HEK293 (cell line): ENCODE measurements around the gene PTCHD1.

Experiments used
- BCL11B ChIP-seq: fragments of 450-650 bp; formaldehyde crosslinking; IDR thresholded peaks from 2 replicates; pipeline ENCODE4 v1.5.1; 2016; ENCODE audit warnings: low read depth, missing biosample characterization, missing genetic modification characterization
- KLF7 ChIP-seq: fragments of 450-650 bp; formaldehyde crosslinking; IDR thresholded peaks from 2 replicates; pipeline ENCODE4 v1.5.1; 2016; ENCODE audit warnings: missing biosample characterization, missing genetic modification characterization, borderline replicate concordance
- MYNN ChIP-seq: fragments of 450-650 bp; formaldehyde crosslinking; IDR thresholded peaks from 2 replicates; pipeline ENCODE4 v1.5.1; 2016; ENCODE audit warnings: missing biosample characterization, missing genetic modification characterization, borderline replicate concordance
- REPIN1 ChIP-seq: fragments of 450-650 bp; formaldehyde crosslinking; IDR thresholded peaks from 2 replicates; pipeline ENCODE4 v1.5.1; 2017; ENCODE audit warnings: missing biosample characterization, missing genetic modification characterization, low read depth
- TCF7L2 ChIP-seq: IDR thresholded peaks from 2 replicates; pipeline ENCODE4 v1.6.1; 2011; ENCODE audit warnings: low read depth, mild to moderate bottlenecking, inconsistent platforms, low read length, moderate library complexity, borderline replicate concordance
- ZNF10 ChIP-seq: fragments of 450-650 bp; formaldehyde crosslinking; IDR thresholded peaks from 2 replicates; pipeline ENCODE4 v1.5.1; 2017; ENCODE audit warnings: missing biosample characterization, missing genetic modification characterization
- ZNF174 ChIP-seq: fragments of 450-650 bp; formaldehyde crosslinking; IDR thresholded peaks from 2 replicates; pipeline ENCODE4 v1.5.0; 2017; ENCODE audit warnings: missing biosample characterization, mild to moderate bottlenecking, missing genetic modification characterization
- ZNF350 ChIP-seq: fragments of 450-650 bp; formaldehyde crosslinking; IDR thresholded peaks from 2 replicates; pipeline ENCODE4 v1.5.0; 2017; ENCODE audit warnings: missing biosample characterization, mild to moderate bottlenecking, missing genetic modification characterization
- ZNF366 ChIP-seq: fragments of 450-650 bp; formaldehyde crosslinking; conservative IDR thresholded peaks from 2 replicates; pipeline ENCODE4 v1.5.1; 2016; ENCODE audit warnings: missing biosample characterization, missing genetic modification characterization
- ZNF391 ChIP-seq: fragments of 450-650 bp; formaldehyde crosslinking; IDR thresholded peaks from 2 replicates; pipeline ENCODE4 v1.5.1; 2016; ENCODE audit warnings: low read depth, missing biosample characterization, missing genetic modification characterization, borderline replicate concordance
- ZNF404 ChIP-seq: fragments of 450-650 bp; formaldehyde crosslinking; IDR thresholded peaks from 2 replicates; pipeline ENCODE4 v1.5.1; 2017; ENCODE audit warnings: missing biosample characterization, missing genetic modification characterization
- ZNF473 ChIP-seq: fragments of 450-650 bp; formaldehyde crosslinking; IDR thresholded peaks from 2 replicates; pipeline ENCODE4 v1.5.1; 2017; ENCODE audit warnings: missing biosample characterization, missing genetic modification characterization
- ZNF544 ChIP-seq: fragments of 450-650 bp; formaldehyde crosslinking; IDR thresholded peaks from 2 replicates; pipeline ENCODE4 v1.5.0; 2017; ENCODE audit warnings: missing biosample characterization, missing genetic modification characterization
- ZNF571 ChIP-seq: fragments of 450-650 bp; formaldehyde crosslinking; IDR thresholded peaks from 2 replicates; pipeline ENCODE4 v1.5.0; 2017; ENCODE audit warnings: missing biosample characterization, missing genetic modification characterization
- ZNF677 ChIP-seq: fragments of 450-650 bp; IDR thresholded peaks from 2 replicates; pipeline ENCODE4 v1.5.0; 2018; ENCODE audit warnings: missing biosample characterization, mild to moderate bottlenecking, missing genetic modification characterization, moderate library complexity
- ZNF792 ChIP-seq: fragments of 450-650 bp; formaldehyde crosslinking; IDR thresholded peaks from 2 replicates; pipeline ENCODE4 v1.5.1; 2016; ENCODE audit warnings: missing biosample characterization, missing genetic modification characterization
- ZNF830 ChIP-seq: fragments of 450-650 bp; IDR thresholded peaks from 2 replicates; pipeline ENCODE4 v1.5.0; 2018; ENCODE audit warnings: missing biosample characterization, missing genetic modification characterization, low read depth, mild to moderate bottlenecking, moderate library complexity
- TF ChIP-seq, protein P1 (sequence below): fragments of 450-650 bp; formaldehyde crosslinking; IDR thresholded peaks from 2 replicates; pipeline ENCODE4 v1.5.1; 2016; ENCODE audit warnings: missing biosample characterization, missing genetic modification characterization, low read depth
- TF ChIP-seq, protein P2 (sequence below): fragments of 450-650 bp; formaldehyde crosslinking; IDR thresholded peaks from 2 replicates; pipeline ENCODE4 v1.5.1; 2016; ENCODE audit warnings: missing biosample characterization, missing genetic modification characterization
- TF ChIP-seq, protein P3 (sequence below): fragments of 450-650 bp; formaldehyde crosslinking; optimal IDR thresholded peaks from 2 replicates; pipeline ENCODE3; 2016; ENCODE audit warnings: missing biosample characterization, mild to moderate bottlenecking, missing genetic modification characterization
- TF ChIP-seq, protein P4 (sequence below): fragments of 450-650 bp; formaldehyde crosslinking; IDR thresholded peaks from 2 replicates; pipeline ENCODE4 v1.5.1; 2016; ENCODE audit warnings: missing biosample characterization, missing genetic modification characterization
- TF ChIP-seq, protein P5 (sequence below): fragments of 450-650 bp; formaldehyde crosslinking; IDR thresholded peaks from 2 replicates; pipeline ENCODE4 v1.5.1; 2016; ENCODE audit warnings: missing biosample characterization, missing genetic modification characterization
- TF ChIP-seq, protein P6 (sequence below): IDR thresholded peaks from 2 replicates; pipeline ENCODE4 v1.6.1; 2011; ENCODE audit warnings: mild to moderate bottlenecking, low read depth, low read length, borderline replicate concordance
- TF ChIP-seq, protein P7 (sequence below): fragments of 450-650 bp; formaldehyde crosslinking; IDR thresholded peaks from 2 replicates; pipeline ENCODE4 v1.5.1; 2016; ENCODE audit warnings: missing biosample characterization, missing genetic modification characterization

The PTCHD1 gene

DNA sequence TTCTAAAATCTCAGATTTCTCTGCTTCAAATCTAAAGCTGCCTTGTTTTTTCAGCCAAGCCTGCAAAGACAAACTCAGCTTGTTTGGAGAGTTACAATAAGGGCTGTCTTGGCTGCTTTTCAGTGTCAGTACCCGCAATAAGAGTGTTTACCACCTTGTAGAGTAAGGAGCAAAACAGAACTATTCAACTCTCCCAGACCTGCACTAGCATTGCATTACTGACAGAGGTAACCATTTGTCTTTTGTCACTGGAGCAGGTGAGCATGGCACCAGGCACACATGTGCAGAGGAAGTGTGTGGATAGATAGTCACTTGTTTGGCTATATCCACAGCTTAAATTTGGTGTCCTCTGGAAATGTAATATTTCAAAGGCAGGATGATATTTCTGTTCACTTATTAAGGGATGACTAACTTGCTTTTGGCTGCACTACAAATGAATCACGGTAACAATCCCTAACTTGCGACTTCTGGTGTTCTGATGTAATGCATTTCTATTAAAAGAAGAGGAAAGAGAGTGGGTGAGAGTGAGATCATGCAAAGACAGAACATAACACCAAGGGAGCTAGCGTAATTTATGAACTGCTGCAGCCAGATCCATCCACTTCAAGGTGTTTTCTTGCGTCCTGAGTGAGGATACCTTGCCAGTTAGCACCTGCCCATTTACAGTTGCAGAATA lies 38.6 kb downstream of the PTCHD1 start (continued):
- TF ChIP-seq, protein P1, sequence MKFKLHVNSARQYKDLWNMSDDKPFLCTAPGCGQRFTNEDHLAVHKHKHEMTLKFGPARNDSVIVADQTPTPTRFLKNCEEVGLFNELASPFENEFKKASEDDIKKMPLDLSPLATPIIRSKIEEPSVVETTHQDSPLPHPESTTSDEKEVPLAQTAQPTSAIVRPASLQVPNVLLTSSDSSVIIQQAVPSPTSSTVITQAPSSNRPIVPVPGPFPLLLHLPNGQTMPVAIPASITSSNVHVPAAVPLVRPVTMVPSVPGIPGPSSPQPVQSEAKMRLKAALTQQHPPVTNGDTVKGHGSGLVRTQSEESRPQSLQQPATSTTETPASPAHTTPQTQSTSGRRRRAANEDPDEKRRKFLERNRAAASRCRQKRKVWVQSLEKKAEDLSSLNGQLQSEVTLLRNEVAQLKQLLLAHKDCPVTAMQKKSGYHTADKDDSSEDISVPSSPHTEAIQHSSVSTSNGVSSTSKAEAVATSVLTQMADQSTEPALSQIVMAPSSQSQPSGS, result peak; percentile 13; the same call in 1 of the 2 replicates
- TF ChIP-seq ZNF473 (tag by site-specific recombination) (no peak), ZNF10 (tag by site-specific recombination) (no peak), ZNF404 (tag by site-specific recombination) (no peak), KLF7 (tag by site-specific recombination) (no peak), ZNF792 (tag by site-specific recombination) (no peak), ZNF677 (no peak), ZNF174 (tag by site-specific recombination) (no peak), REPIN1 (no peak), ZNF391 (tag by site-specific recombination) (no peak), ZNF830 (no peak), BCL11B (tag by site-specific recombination) (no peak), ZNF366 (tag by site-specific recombination) (no peak), ZNF544 (tag by site-specific recombination) (no peak), MYNN (tag by site-specific recombination) (no peak), ZNF571 (no peak), TCF7L2 (no peak), ZNF350 (no peak)
- TF ChIP-seq, protein P2, sequence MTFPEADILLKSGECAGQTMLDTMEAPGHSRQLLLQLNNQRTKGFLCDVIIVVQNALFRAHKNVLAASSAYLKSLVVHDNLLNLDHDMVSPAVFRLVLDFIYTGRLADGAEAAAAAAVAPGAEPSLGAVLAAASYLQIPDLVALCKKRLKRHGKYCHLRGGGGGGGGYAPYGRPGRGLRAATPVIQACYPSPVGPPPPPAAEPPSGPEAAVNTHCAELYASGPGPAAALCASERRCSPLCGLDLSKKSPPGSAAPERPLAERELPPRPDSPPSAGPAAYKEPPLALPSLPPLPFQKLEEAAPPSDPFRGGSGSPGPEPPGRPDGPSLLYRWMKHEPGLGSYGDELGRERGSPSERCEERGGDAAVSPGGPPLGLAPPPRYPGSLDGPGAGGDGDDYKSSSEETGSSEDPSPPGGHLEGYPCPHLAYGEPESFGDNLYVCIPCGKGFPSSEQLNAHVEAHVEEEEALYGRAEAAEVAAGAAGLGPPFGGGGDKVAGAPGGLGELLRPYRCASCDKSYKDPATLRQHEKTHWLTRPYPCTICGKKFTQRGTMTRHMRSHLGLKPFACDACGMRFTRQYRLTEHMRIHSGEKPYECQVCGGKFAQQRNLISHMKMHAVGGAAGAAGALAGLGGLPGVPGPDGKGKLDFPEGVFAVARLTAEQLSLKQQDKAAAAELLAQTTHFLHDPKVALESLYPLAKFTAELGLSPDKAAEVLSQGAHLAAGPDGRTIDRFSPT (tag by site-specific recombination), result peak; percentile 80; the same call in 1 of the 2 replicates
- TF ChIP-seq, protein P3, sequence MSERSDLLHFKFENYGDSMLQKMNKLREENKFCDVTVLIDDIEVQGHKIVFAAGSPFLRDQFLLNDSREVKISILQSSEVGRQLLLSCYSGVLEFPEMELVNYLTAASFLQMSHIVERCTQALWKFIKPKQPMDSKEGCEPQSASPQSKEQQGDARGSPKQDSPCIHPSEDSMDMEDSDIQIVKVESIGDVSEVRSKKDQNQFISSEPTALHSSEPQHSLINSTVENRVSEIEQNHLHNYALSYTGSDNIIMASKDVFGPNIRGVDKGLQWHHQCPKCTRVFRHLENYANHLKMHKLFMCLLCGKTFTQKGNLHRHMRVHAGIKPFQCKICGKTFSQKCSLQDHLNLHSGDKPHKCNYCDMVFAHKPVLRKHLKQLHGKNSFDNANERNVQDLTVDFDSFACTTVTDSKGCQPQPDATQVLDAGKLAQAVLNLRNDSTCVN (tag by site-specific recombination), result no peak
- TF ChIP-seq, protein P4, sequence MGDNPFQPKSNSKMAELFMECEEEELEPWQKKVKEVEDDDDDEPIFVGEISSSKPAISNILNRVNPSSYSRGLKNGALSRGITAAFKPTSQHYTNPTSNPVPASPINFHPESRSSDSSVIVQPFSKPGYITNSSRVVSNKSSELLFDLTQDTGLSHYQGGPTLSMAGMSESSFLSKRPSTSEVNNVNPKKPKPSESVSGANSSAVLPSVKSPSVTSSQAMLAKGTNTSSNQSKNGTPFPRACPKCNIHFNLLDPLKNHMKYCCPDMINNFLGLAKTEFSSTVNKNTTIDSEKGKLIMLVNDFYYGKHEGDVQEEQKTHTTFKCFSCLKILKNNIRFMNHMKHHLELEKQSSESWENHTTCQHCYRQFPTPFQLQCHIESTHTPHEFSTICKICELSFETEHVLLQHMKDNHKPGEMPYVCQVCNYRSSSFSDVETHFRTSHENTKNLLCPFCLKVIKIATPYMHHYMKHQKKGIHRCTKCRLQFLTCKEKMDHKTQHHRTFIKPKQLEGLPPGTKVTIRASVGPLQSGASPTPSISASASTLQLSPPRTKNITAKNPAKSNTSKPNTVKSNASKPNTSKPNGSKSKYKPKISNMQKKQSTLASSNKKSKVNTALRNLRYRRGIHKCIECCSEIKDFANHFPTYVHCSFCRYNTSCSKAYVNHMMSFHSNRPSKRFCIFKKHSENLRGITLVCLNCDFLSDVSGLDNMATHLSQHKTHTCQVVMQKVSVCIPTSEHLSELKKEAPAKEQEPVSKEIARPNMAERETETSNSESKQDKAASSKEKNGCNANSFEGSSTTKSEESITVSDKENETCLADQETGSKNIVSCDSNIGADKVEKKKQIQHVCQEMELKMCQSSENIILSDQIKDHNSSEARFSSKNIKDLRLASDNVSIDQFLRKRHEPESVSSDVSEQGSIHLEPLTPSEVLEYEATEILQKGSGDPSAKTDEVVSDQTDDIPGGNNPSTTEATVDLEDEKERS (tag by site-specific recombination), result no peak
- TF ChIP-seq, protein P5, sequence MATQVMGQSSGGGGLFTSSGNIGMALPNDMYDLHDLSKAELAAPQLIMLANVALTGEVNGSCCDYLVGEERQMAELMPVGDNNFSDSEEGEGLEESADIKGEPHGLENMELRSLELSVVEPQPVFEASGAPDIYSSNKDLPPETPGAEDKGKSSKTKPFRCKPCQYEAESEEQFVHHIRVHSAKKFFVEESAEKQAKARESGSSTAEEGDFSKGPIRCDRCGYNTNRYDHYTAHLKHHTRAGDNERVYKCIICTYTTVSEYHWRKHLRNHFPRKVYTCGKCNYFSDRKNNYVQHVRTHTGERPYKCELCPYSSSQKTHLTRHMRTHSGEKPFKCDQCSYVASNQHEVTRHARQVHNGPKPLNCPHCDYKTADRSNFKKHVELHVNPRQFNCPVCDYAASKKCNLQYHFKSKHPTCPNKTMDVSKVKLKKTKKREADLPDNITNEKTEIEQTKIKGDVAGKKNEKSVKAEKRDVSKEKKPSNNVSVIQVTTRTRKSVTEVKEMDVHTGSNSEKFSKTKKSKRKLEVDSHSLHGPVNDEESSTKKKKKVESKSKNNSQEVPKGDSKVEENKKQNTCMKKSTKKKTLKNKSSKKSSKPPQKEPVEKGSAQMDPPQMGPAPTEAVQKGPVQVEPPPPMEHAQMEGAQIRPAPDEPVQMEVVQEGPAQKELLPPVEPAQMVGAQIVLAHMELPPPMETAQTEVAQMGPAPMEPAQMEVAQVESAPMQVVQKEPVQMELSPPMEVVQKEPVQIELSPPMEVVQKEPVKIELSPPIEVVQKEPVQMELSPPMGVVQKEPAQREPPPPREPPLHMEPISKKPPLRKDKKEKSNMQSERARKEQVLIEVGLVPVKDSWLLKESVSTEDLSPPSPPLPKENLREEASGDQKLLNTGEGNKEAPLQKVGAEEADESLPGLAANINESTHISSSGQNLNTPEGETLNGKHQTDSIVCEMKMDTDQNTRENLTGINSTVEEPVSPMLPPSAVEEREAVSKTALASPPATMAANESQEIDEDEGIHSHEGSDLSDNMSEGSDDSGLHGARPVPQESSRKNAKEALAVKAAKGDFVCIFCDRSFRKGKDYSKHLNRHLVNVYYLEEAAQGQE (tag by site-specific recombination), result no peak
- TF ChIP-seq, protein P6, sequence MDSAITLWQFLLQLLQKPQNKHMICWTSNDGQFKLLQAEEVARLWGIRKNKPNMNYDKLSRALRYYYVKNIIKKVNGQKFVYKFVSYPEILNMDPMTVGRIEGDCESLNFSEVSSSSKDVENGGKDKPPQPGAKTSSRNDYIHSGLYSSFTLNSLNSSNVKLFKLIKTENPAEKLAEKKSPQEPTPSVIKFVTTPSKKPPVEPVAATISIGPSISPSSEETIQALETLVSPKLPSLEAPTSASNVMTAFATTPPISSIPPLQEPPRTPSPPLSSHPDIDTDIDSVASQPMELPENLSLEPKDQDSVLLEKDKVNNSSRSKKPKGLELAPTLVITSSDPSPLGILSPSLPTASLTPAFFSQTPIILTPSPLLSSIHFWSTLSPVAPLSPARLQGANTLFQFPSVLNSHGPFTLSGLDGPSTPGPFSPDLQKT, result no peak
- TF ChIP-seq, protein P7, sequence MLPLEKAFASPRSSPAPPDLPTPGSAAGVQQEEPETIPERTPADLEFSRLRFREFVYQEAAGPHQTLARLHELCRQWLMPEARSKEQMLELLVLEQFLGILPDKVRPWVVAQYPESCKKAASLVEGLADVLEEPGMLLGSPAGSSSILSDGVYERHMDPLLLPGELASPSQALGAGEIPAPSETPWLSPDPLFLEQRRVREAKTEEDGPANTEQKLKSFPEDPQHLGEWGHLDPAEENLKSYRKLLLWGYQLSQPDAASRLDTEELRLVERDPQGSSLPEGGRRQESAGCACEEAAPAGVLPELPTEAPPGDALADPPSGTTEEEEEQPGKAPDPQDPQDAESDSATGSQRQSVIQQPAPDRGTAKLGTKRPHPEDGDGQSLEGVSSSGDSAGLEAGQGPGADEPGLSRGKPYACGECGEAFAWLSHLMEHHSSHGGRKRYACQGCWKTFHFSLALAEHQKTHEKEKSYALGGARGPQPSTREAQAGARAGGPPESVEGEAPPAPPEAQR (tag by site-specific recombination), result no peak
